Suprapubic skin (tissue), 4 donors: ENCODE results near the gene EIPR1. TPM values are rescaled to one million over a fixed set of nuclear protein-coding genes. Genes with fewer than 3 reads are reported as not detected.

Experiments
- DNase-seq, 2 donors: peaks; one replicate each; pipeline ENCODE4 v3.0.0-alpha.2; 2019; ENCODE audit warnings: low spot score in 2 of 2
- H3K27ac ChIP-seq: fragments of 200-600 bp; sonication (generic); one replicate; pipeline ENCODE4 v1.5.1; 2019
- H3K27me3 ChIP-seq: fragments of 200-600 bp; sonication (generic); one replicate; pipeline ENCODE4 v1.5.1; 2019
- H3K36me3 ChIP-seq: fragments of 200-600 bp; sonication (generic); one replicate; pipeline ENCODE4 v1.5.1; 2019
- H3K4me1 ChIP-seq: fragments of 200-600 bp; sonication (generic); one replicate; pipeline ENCODE4 v1.5.1; 2019
- H3K4me3 ChIP-seq: fragments of 200-600 bp; sonication (generic); one replicate; pipeline ENCODE4 v1.5.1; 2019; ENCODE audit warnings: mild to moderate bottlenecking
- H3K9me3 ChIP-seq: fragments of 200-600 bp; sonication (generic); one replicate; pipeline ENCODE4 v1.5.1; 2019
- EP300 ChIP-seq: sonication (generic); formaldehyde crosslinking; IDR thresholded peaks from one replicate; pipeline ENCODE4 v1.6.1; 2017; ENCODE audit warnings: antibody characterized with exemption
- POLR2A ChIP-seq, 2 donors: fragments of 450-650 bp; IDR thresholded peaks; one replicate each; pipeline ENCODE4 v1.6.1; 2017; ENCODE audit warnings: antibody characterized with exemption in 2 of 2, mild to moderate bottlenecking in 2 of 2, moderate library complexity in 2 of 2
- POLR2AphosphoS5 ChIP-seq, 3 donors: sonication (generic); formaldehyde crosslinking; IDR thresholded peaks; one replicate each; pipeline ENCODE4 v1.6.1; 2017; ENCODE audit warnings: antibody characterized with exemption in 3 of 3
- WGBS: methylation state at CpG from one replicate; pipeline ENCODE4 v1.1.5; 2018; 5-methylcytosine and 5-hydroxymethylcytosine counted together
- total RNA-seq, 4 donors: library from RNA; depleted of rRNA; stranded (reverse); fragments of >200 nt; gene quantifications; one replicate each; pipeline ENCODE4 v1.1.0, GENCODE V29; 2016
- TF ChIP-seq, protein P1 (sequence below), 2 donors: fragments of 200-600 bp in 1 of 2; fragments of 450-650 bp in 1 of 2; sonication (generic) in 1 of 2; IDR thresholded peaks; one replicate each; pipeline ENCODE4 v1.5.1; 2016 to 2019; ENCODE audit warnings: antibody characterized with exemption in 2 of 2, mild to moderate bottlenecking in 1 of 2, moderate library complexity in 1 of 2

EIPR1 gene
- total RNA-seq, 4 donors from 2014 or later: 29.0 to 37.5 (median 30.7) TPM

DNA sequence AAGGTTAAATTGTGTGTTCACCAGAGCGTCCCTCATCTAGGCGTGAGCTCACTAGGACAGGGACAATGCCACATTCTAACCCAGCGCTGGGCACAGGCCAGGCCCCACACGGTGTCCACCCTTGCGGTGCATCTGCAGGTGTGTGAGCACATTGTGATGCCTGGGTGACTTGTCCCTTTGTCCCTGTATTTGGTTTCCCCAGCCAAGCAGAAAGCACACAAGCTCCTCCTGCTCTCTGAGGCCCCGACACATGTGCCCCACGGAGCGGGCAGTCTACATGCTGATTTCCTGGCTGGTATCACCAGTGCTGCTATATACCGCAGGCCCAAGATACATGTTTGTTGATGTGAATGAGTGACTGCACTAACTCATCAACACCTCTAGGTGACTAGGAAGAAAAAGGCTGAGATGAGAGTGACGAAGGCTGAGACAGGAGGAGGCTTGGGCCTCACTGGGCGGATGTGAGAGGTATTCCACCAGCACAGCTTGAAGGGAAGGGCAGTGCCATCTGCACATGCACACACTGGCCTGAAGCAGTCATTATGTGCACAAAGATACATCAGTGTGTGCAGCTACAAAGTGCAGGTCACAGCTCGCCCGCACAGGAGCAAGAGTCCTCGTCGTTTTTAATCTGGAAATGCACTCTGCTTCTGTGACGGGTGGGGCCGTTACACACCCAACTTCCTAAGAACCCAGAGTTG is 205.9 kb downstream of the EIPR1 start:
- H3K4me3 ChIP-seq: no peak overlapping the region
- 70% methylated on average over 17 of the region's 17 CpGs for WGBS
- peak overlapping the region; percentile 82 for H3K27ac ChIP-seq
- H3K27me3 ChIP-seq: no peaks in the 10 kb centered on the region
- no peak for TF ChIP-seq POLR2A (IDR thresholded peaks at IDR 0.05)
- no peak for TF ChIP-seq POLR2AphosphoS5 (IDR thresholded peaks at IDR 0.05)
- TF ChIP-seq, protein P1, sequence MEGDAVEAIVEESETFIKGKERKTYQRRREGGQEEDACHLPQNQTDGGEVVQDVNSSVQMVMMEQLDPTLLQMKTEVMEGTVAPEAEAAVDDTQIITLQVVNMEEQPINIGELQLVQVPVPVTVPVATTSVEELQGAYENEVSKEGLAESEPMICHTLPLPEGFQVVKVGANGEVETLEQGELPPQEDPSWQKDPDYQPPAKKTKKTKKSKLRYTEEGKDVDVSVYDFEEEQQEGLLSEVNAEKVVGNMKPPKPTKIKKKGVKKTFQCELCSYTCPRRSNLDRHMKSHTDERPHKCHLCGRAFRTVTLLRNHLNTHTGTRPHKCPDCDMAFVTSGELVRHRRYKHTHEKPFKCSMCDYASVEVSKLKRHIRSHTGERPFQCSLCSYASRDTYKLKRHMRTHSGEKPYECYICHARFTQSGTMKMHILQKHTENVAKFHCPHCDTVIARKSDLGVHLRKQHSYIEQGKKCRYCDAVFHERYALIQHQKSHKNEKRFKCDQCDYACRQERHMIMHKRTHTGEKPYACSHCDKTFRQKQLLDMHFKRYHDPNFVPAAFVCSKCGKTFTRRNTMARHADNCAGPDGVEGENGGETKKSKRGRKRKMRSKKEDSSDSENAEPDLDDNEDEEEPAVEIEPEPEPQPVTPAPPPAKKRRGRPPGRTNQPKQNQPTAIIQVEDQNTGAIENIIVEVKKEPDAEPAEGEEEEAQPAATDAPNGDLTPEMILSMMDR (IDR thresholded peaks at IDR 0.05): no peak
- no peak for TF ChIP-seq EP300
- H3K9me3 ChIP-seq: no peaks in the 10 kb centered on the region
- H3K36me3 ChIP-seq: peaks cover 6% of the 10 kb centered on the region
- DNase-seq: peak; percentile 29 to 57
- H3K4me1 ChIP-seq: peaks cover 24% of the 10 kb centered on the region

- Histone ChIP-seq H3K36me3 (no peaks in the 10 kb centered on the region), H3K4me3 (no peak overlapping the region), H3K27me3 (no peaks in the 10 kb centered on the region), H3K9me3 (no peaks in the 10 kb centered on the region), H3K4me1 (peaks cover 24% of the 10 kb centered on the region), H3K27ac (no peak overlapping the region)
- 93% methylated on average over 24 of the region's 29 CpGs for WGBS
- TF ChIP-seq EP300 (no peak), POLR2AphosphoS5 (IDR thresholded peaks at IDR 0.05) (no peak), POLR2A (IDR thresholded peaks at IDR 0.05) (no peak)
- TF ChIP-seq, protein P1 (IDR thresholded peaks at IDR 0.05): no peak
- DNase-seq: peak; percentile 48 to 75
These were observed 206.7 kb downstream of the EIPR1 start for GRCh38 chr2:3170792-3171455.

GRCh38 chr2:3169106-3169870 is 208.3 kb downstream of the EIPR1 start:
- 77% methylated on average over 20 of the region's 20 CpGs for WGBS
- Histone ChIP-seq H3K27me3 (no peaks in the 10 kb centered on the region), H3K4me1 (peaks cover 24% of the 10 kb centered on the region), H3K9me3 (no peaks in the 10 kb centered on the region), H3K36me3 (no peaks in the 10 kb centered on the region), H3K27ac (no peak overlapping the region), H3K4me3 (no peak overlapping the region)
- peak; percentile 31 to 33 for DNase-seq
- TF ChIP-seq, protein P1 (IDR thresholded peaks at IDR 0.05): no peak
- TF ChIP-seq POLR2A (IDR thresholded peaks at IDR 0.05) (no peak), EP300 (no peak), POLR2AphosphoS5 (IDR thresholded peaks at IDR 0.05) (no peak)

- no peak overlapping the region for H3K27ac ChIP-seq
- WGBS: 45% methylated on average over 16 of the region's 17 CpGs
- DNase-seq: peak; percentile 55 to 67
- H3K4me3 ChIP-seq: no peak overlapping the region
- no peak for TF ChIP-seq POLR2AphosphoS5 (IDR thresholded peaks at IDR 0.05)
- TF ChIP-seq POLR2A (IDR thresholded peaks at IDR 0.05): no peak
- no peak for TF ChIP-seq EP300
- TF ChIP-seq, protein P1 (IDR thresholded peaks at IDR 0.05): no peak
- H3K36me3 ChIP-seq: no peaks in the 10 kb centered on the region
- no peaks in the 10 kb centered on the region for H3K27me3 ChIP-seq
- H3K9me3 ChIP-seq: no peaks in the 10 kb centered on the region
- H3K4me1 ChIP-seq: peaks cover 24% of the 10 kb centered on the region
These were observed 209.3 kb downstream of the EIPR1 start for GRCh38 chr2:3168230-3168891.
